Thyroid gland (tissue), 4 donors: ENCODE results near the gene PFN1.

ENCODE experiments used
- POLR2A ChIP-seq, 2 donors: fragments of 450-650 bp; IDR thresholded peaks; one replicate each; pipeline ENCODE4 v1.6.1; 2017; ENCODE audit warnings: antibody characterized with exemption in 2 of 2, mild to moderate bottlenecking in 2 of 2, moderate library complexity in 1 of 2
- TF ChIP-seq, protein P1 (sequence below), 6 experiments: fragments of 200-600 bp in 3 of 6; fragments of 450-650 bp in 3 of 6; sonication (generic) in 3 of 6; IDR thresholded peaks; one replicate each; pipeline ENCODE4 v1.5.1; 2016 to 2019; ENCODE audit warnings: antibody characterized with exemption in 6 of 6, mild to moderate bottlenecking in 2 of 6, inconsistent platforms in 1 of 6, moderate library complexity in 1 of 6

DNA sequence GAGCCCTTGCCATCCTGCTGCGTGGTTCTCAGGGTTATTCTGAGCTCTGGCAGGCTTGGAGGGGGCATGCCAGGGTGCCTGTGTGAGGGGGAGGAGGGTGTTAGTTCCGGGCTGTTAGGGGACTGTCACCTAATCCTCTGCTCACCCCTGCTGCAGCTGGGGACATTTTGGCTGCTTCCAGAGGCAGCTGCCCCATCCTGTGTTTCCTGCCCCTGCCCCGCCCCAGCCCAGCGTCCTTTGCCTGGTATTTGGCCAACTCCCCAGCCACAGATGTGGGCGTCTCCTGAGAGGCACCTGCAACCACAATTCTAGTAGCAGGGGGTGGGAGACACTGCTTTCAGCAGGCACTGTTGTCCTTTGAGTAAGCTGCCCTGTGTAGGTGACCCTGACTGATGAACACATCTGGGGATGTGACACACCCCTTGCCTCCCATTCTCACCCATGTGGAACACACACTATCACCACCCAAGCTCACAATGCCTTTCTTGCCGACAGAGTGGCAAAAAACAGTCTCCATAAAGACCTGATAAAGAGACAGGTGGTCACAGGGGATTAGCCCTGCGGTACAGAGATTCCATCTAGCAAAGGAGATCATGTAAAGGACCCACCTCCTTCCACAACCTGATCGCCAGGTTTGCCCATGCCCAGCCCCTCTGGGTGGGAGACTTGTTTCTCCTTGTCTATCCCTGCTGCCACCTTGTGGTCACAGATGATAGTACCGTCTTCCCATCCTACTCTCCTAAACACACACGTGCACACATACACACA lies 45.1 kb downstream of the PFN1 start, which contains the start of gene CHRNE:
- TF ChIP-seq, protein P1, sequence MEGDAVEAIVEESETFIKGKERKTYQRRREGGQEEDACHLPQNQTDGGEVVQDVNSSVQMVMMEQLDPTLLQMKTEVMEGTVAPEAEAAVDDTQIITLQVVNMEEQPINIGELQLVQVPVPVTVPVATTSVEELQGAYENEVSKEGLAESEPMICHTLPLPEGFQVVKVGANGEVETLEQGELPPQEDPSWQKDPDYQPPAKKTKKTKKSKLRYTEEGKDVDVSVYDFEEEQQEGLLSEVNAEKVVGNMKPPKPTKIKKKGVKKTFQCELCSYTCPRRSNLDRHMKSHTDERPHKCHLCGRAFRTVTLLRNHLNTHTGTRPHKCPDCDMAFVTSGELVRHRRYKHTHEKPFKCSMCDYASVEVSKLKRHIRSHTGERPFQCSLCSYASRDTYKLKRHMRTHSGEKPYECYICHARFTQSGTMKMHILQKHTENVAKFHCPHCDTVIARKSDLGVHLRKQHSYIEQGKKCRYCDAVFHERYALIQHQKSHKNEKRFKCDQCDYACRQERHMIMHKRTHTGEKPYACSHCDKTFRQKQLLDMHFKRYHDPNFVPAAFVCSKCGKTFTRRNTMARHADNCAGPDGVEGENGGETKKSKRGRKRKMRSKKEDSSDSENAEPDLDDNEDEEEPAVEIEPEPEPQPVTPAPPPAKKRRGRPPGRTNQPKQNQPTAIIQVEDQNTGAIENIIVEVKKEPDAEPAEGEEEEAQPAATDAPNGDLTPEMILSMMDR (IDR thresholded peaks at IDR 0.05) = peak; percentile 57 to 85 (median 68)
- no peak for TF ChIP-seq POLR2A (IDR thresholded peaks at IDR 0.05)
